ENCODE data around the gene USP2.

GRCh38 chr11:119370486-119371046 lies 10.9 kb downstream of the USP2 start:
- TF ChIP-seq POLR2A (IDR thresholded peaks at IDR 0.05; ENCODE audit: extremely low read depth, insufficient read length) (no peak), MYC (IDR thresholded peaks at IDR 0.05; ENCODE audit: low read depth, low read length) (no peak)
- TF ChIP-seq, protein P1, sequence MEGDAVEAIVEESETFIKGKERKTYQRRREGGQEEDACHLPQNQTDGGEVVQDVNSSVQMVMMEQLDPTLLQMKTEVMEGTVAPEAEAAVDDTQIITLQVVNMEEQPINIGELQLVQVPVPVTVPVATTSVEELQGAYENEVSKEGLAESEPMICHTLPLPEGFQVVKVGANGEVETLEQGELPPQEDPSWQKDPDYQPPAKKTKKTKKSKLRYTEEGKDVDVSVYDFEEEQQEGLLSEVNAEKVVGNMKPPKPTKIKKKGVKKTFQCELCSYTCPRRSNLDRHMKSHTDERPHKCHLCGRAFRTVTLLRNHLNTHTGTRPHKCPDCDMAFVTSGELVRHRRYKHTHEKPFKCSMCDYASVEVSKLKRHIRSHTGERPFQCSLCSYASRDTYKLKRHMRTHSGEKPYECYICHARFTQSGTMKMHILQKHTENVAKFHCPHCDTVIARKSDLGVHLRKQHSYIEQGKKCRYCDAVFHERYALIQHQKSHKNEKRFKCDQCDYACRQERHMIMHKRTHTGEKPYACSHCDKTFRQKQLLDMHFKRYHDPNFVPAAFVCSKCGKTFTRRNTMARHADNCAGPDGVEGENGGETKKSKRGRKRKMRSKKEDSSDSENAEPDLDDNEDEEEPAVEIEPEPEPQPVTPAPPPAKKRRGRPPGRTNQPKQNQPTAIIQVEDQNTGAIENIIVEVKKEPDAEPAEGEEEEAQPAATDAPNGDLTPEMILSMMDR (IDR thresholded peaks at IDR 0.05; ENCODE audit: low read depth, low read length) = no peak
- TF ChIP-seq, protein P2, sequence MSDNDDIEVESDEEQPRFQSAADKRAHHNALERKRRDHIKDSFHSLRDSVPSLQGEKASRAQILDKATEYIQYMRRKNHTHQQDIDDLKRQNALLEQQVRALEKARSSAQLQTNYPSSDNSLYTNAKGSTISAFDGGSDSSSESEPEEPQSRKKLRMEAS (IDR thresholded peaks at IDR 0.05; ENCODE audit: low read depth, low read length) = no peak

All from NB4 (cell line).